ENCODE measurements around the gene CDC5L. TPM values are rescaled to one million over a fixed set of nuclear protein-coding genes. Genes with fewer than 3 reads are reported as not detected.
A peak's percentile ranks its signal among the peaks of the same experiment; 100 is the strongest.

CDC5L gene
- total RNA-seq, 1 experiment from 2014 or later, result 24.6 TPM

DNA sequence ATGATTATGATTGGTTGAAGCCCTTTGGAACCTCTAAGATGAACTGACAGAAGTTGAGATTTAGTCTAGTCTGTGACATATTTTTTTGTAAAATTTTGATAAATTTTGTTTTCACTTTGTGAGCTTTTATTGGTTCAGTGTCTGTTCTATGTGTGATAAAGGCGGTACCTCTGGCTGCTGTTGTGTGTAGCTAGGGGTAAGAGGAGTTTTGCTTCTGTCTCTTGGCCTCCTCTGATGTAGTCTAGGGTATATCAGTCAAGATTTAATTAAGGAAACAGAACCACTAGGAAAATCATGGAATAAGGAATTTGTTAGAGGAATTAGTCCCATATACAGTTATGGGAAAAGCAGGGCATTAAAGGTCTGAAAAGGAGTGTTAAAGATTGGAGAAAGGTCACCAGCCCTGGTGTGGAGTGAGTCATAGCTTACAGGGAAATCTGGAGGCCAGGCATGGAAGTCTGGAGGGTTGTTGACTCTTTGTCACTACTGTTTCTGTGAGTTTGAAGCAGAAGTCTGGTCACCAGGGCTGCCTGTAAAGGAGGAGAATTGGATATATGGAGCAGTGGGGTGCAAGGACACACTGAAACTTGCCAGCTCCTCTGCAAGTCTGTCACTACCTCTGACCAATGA is 28.5 kb downstream of the CDC5L start:
- H3K9me2 ChIP-seq (ENCODE audit: insufficient read depth), result no peaks in the 10 kb centered on the region
- H3K27me3 ChIP-seq (ENCODE audit: insufficient read depth, low read length), result no peaks in the 10 kb centered on the region
- DNase-seq (ENCODE audit: low read depth, low spot score) (no peak), ATAC-seq (peak; percentile 57; the same call in 1 of the 2 replicates)
- ChIA-PET CTCF (no interaction called here), POLR2A (no interaction called here), RAD21 (ENCODE audit: low non-redundant PET in 1 of 2, low total read pairs in 2 of 2, uncharacterized antibody in 2 of 2, unreplicated experiment in 2 of 2) (no interaction called here)
- H3K4me3 ChIP-seq (replicated peaks in 1 of 2; ENCODE audit: low read depth in 1 of 2, low read length in 2 of 2), result no peak overlapping the region
- H3K4me1 ChIP-seq (ENCODE audit: control insufficient read depth in 1 of 2, insufficient read depth in 2 of 2, low read length in 2 of 2), result peaks cover 2 to 20% of the 10 kb centered on the region in 2 experiments; a peak in 2 of 4 replicates
- no peak overlapping the region for H2AFZ ChIP-seq (ENCODE audit: low read depth, low read length, poor library complexity, severe bottlenecking)
- H3K4me2 ChIP-seq (ENCODE audit: low read length), result peak overlapping the region; percentile 32; the same call in 1 of the 2 replicates
- H3K36me3 ChIP-seq (ENCODE audit: control insufficient read depth in 1 of 2, insufficient read depth in 2 of 2, low read length in 2 of 2), result peaks cover 13 to 28% of the 10 kb centered on the region in 2 experiments; a peak in 3 of 4 replicates
- no peaks in the 10 kb centered on the region for H3K9me3 ChIP-seq (ENCODE audit: control insufficient read depth in 1 of 2, insufficient read depth in 1 of 2, low read depth in 1 of 2, low read length in 2 of 2)
- peaks cover 68% of the 10 kb centered on the region for H3K79me2 ChIP-seq (ENCODE audit: insufficient read depth, low read length)
- no TSS peak for BruUV-seq (replicated peaks)
- H4K20me1 ChIP-seq (ENCODE audit: insufficient read depth), result peaks cover 6% of the 10 kb centered on the region; the same call in 1 of the 2 replicates
- no peak overlapping the region for H3K27ac ChIP-seq (ENCODE audit: low read depth, low read length)
- intact Hi-C loops (cut with micrococcal nuclease), result no loop called here
- TF ChIP-seq CEBPB (IDR thresholded peaks at IDR 0.05; ENCODE audit: low read depth) (no peak), JUND (IDR thresholded peaks at IDR 0.05) (0 out of 2 replicates have a peak, but pooled peaks have one; percentile 9), POLR2AphosphoS5 (IDR thresholded peaks at IDR 0.05; ENCODE audit: low read depth, low read length) (no peak)
- H3K9ac ChIP-seq (ENCODE audit: low read length), result no peak overlapping the region

DNA sequence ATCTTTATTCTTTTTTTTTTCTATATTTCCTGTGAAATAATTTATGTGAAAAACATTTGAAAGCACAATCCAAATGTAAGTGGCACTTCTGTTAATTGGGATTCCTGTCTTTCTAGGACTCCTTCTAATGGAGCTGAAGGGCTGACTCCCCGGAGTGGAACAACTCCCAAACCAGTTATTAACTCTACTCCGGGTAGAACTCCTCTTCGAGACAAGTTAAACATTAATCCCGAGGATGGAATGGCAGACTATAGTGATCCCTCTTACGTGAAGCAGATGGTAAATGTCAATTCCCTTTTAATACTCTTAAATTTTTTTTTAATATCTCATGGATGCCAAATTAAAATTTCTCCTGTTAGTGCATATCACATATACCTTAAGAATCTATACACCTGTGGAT is 35.0 kb downstream of the CDC5L start:
- no peaks in the 10 kb centered on the region for H3K9me3 ChIP-seq (ENCODE audit: control insufficient read depth in 1 of 2, insufficient read depth in 1 of 2, low read depth in 1 of 2, low read length in 2 of 2)
- intact Hi-C loops (cut with micrococcal nuclease), result no loop called here
- H3K4me2 ChIP-seq (ENCODE audit: low read length), result no peak overlapping the region
- peaks cover 42 to 43% of the 10 kb centered on the region in 2 experiments for H3K36me3 ChIP-seq (ENCODE audit: control insufficient read depth in 1 of 2, insufficient read depth in 2 of 2, low read length in 2 of 2)
- H3K4me3 ChIP-seq (replicated peaks in 1 of 2; ENCODE audit: low read depth in 1 of 2, low read length in 2 of 2), result no peak overlapping the region
- H3K4me1 ChIP-seq (ENCODE audit: control insufficient read depth in 1 of 2, insufficient read depth in 2 of 2, low read length in 2 of 2), result no peaks in the 10 kb centered on the region
- H3K79me2 ChIP-seq (ENCODE audit: insufficient read depth, low read length), result peaks cover 18% of the 10 kb centered on the region
- H2AFZ ChIP-seq (ENCODE audit: low read depth, low read length, poor library complexity, severe bottlenecking), result no peak overlapping the region
- H3K27me3 ChIP-seq (ENCODE audit: insufficient read depth, low read length), result no peaks in the 10 kb centered on the region
- H3K9me2 ChIP-seq (ENCODE audit: insufficient read depth), result no peaks in the 10 kb centered on the region
- no peak overlapping the region for H3K27ac ChIP-seq (ENCODE audit: low read depth, low read length)
- no peak for DNase-seq (ENCODE audit: low read depth, low spot score)
- POLR2A ChIA-PET, result no interaction called here
- no TSS peak for BruUV-seq (replicated peaks)
- no peak overlapping the region for H3K9ac ChIP-seq (ENCODE audit: low read length)
- RAD21 ChIA-PET (ENCODE audit: low non-redundant PET in 1 of 2, low total read pairs in 2 of 2, uncharacterized antibody in 2 of 2, unreplicated experiment in 2 of 2), result no interaction called here
- TF ChIP-seq POLR2A (IDR thresholded peaks at IDR 0.05; ENCODE audit: borderline replicate concordance, extremely low read depth, insufficient read depth, insufficient read length), result no peak
- no peak for TF ChIP-seq ZFX (IDR thresholded peaks at IDR 0.05)
- no peak for TF ChIP-seq CEBPB (IDR thresholded peaks at IDR 0.05; ENCODE audit: low read depth)
- TF ChIP-seq ZNF274 (IDR thresholded peaks at IDR 0.05; ENCODE audit: low read depth, low read length), result no peak
- TF ChIP-seq SIN3A (IDR thresholded peaks at IDR 0.05; ENCODE audit: low read depth), result no peak
- TF ChIP-seq RAD21 (IDR thresholded peaks at IDR 0.05; ENCODE audit: low read depth), result no peak
- no peak for TF ChIP-seq EZH2phosphoT487 (IDR thresholded peaks at IDR 0.05; ENCODE audit: borderline replicate concordance)
- no peak for TF ChIP-seq EZH2 (IDR thresholded peaks at IDR 0.05)
- no peak for TF ChIP-seq YY1 (IDR thresholded peaks at IDR 0.05; ENCODE audit: extremely low read depth, insufficient replicate concordance, low read depth, low read length)
- TF ChIP-seq SP1 (IDR thresholded peaks at IDR 0.05; ENCODE audit: low read depth), result no peak
- no peak for TF ChIP-seq JUND (IDR thresholded peaks at IDR 0.05)
- no peaks in the 10 kb centered on the region for H4K20me1 ChIP-seq (ENCODE audit: insufficient read depth)
- CTCF ChIA-PET, result no interaction called here
- no peak for ATAC-seq
